BLaER1 (cell line): ENCODE data around the gene LPAR6.
A peak's percentile ranks its signal among the peaks of the same experiment; 100 is the strongest.
"Not testable (repeated sequence)": the region's sequence is repeated elsewhere in the genome, so short reads cannot be mapped to it uniquely, and the experiment has no call there.

Source experiments
- H3K27ac ChIP-seq: shearing (Covaris generic); formaldehyde crosslinking; 2 replicates; pipeline ENCODE4 v1.8.1; 2022
- H3K27me3 ChIP-seq: shearing (Covaris generic); formaldehyde crosslinking; 2 replicates; pipeline ENCODE4 v1.8.1; 2022
- H3K36me3 ChIP-seq: shearing (Covaris generic); formaldehyde crosslinking; 2 replicates; pipeline ENCODE4 v1.8.1; 2022
- H3K4me1 ChIP-seq: shearing (Covaris generic); formaldehyde crosslinking; 2 replicates; pipeline ENCODE4 v1.8.1; 2022
- H3K4me2 ChIP-seq: shearing (Covaris generic); formaldehyde crosslinking; 2 replicates; pipeline ENCODE4 v1.8.1; 2022
- H3K4me3 ChIP-seq: shearing (Covaris generic); formaldehyde crosslinking; 2 replicates; pipeline ENCODE4 v1.8.1; 2022
- H3K9ac ChIP-seq: shearing (Covaris generic); formaldehyde crosslinking; 2 replicates; pipeline ENCODE4 v1.8.1; 2022
- H3K9me3 ChIP-seq: shearing (Covaris generic); formaldehyde crosslinking; 2 replicates; pipeline ENCODE4 v1.8.1; 2022
- H4K20me1 ChIP-seq: shearing (Covaris generic); formaldehyde crosslinking; 2 replicates; pipeline ENCODE4 v1.8.1; 2022
- Cebpa-rat ChIP-seq: shearing (Covaris generic); IDR thresholded peaks from 2 replicates; pipeline ENCODE4 v1.8.1; 2022

LPAR6 gene

DNA sequence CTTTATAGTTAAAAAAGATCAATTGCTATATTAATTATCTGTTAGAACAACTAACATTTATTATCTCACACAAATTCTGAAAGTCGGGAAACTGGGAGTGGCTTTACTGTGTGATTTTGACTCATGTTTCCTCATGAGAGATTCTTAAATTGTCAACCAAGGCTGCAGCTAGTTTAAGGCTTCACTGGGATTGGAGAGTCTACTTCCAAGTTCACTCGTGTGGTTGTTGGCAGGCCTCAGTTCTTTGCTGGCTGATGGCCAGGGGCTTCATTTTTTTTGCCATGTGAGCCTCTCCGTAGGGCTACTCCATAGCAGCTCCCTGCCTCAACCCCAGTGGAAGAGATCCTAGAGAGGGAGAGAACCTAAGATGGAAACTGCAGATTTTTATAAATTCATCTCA, 24.5 kb upstream of the LPAR6 start:
- Histone ChIP-seq H3K9ac (no peak overlapping the region), H3K4me1 (no peaks in the 10 kb centered on the region), H3K9me3 (0 out of 2 replicates have a peak, but pooled peaks cover 6% of the 10 kb centered on the region), H4K20me1 (no peaks in the 10 kb centered on the region), H3K27ac (no peak overlapping the region), H3K36me3 (peaks cover 30% of the 10 kb centered on the region), H3K27me3 (no peaks in the 10 kb centered on the region), H3K4me2 (no peak overlapping the region), H3K4me3 (no peak overlapping the region)
- TF ChIP-seq Cebpa-rat = no peak

DNA sequence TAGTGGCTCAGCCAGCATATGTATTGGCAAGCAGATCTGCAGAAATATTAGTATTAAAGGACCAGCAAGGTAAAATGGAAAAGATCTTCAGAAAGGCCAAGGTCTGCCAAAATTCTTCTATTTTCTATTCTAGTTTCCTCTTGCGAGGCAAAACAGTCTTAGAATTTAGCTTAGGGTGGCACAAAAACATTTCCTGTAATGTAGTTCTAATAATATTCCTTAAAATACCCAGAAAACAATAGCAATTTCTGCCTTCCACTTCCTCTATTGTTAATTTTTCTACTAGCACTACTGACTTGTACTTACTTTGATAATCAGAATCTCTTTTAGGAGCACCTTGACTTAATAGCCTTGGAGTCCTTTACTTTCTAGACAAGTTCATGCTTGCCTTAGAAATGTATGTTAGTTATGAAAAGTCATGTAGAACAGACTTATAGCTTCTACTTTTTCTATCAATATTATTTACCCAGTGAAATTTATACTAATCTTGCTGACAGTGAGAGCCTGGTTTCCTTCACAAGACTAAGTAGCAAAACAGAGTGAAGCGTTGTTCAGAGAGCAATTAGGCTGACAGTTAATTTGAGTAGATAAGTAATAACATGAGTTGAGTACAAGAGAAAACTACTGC, 23.9 kb upstream of the LPAR6 start:
- H3K27ac ChIP-seq = no peak overlapping the region
- no peak overlapping the region for H3K9ac ChIP-seq
- peaks cover 2% of the 10 kb centered on the region; the same call in 1 of the 2 replicates for H3K4me1 ChIP-seq
- no peaks in the 10 kb centered on the region for H4K20me1 ChIP-seq
- no peak overlapping the region for H3K4me3 ChIP-seq
- peaks cover 25% of the 10 kb centered on the region for H3K36me3 ChIP-seq
- TF ChIP-seq Cebpa-rat = no peak
- H3K27me3 ChIP-seq = no peaks in the 10 kb centered on the region
- H3K9me3 ChIP-seq = 0 out of 2 replicates have a peak, but pooled peaks cover 6% of the 10 kb centered on the region
- H3K4me2 ChIP-seq = no peak overlapping the region

DNA sequence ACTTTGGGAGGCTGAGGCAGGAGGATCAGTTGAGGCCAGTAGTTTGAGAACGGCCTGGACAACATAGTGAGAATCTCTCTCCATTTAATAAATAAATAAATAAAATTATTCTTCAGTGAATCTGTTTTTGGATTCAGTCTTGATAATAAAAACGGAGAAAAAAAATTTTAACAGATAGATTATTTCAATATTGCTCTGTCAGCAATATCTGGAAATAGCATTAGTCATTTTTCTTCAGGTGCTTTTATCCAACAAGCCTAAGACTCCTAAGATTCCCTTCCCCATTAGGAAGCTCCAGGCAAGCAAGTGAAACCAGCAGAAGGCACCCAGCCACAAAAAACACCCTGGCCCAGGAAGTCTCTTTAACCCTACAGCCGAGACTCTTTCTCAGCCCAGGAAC, 21.3 kb upstream of the LPAR6 start:
- no peak overlapping the region for H3K9ac ChIP-seq
- H3K27ac ChIP-seq = no peak overlapping the region
- TF ChIP-seq Cebpa-rat = no peak
- H3K4me1 ChIP-seq = peaks cover 23% of the 10 kb centered on the region
- H4K20me1 ChIP-seq = no peaks in the 10 kb centered on the region
- H3K9me3 ChIP-seq = 0 out of 2 replicates have a peak, but pooled peaks cover 6% of the 10 kb centered on the region
- peaks cover 27% of the 10 kb centered on the region for H3K36me3 ChIP-seq
- H3K4me2 ChIP-seq = no peak overlapping the region
- H3K27me3 ChIP-seq = no peaks in the 10 kb centered on the region
- no peak overlapping the region for H3K4me3 ChIP-seq

DNA sequence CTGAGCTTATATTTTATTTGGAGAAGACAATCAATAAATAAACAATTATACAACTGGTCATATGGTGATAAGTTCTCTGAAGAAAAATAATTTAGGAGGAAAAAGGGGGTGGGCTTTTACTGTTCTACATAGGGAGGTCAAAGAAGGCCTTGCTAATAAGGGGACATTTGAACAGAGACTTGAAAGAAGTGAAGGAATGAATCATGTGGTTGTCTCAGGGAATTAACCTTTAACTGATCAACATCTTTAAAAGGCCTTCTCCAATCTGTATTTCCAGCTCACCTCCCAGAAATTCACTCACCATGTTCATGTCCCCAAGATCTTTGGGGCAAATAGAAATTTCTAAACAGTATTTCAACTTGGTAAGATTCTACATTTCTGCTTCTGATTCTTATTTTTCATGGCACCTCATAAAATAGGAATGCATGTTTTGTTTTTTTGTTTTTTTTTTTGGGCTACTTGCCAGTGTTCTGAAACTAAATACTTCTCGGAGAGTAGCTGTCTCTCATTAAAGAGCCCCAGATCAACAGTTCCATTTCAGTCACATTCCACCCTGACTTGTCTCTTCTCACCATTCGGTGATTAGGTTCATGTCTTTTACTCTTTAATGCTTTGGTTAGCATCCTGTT, 19.2 kb upstream of the LPAR6 start:
- Histone ChIP-seq H3K27ac (0 out of 2 replicates have a peak overlapping the region, but pooled peaks have one; percentile 51), H3K9me3 (0 out of 2 replicates have a peak, but pooled peaks cover 6% of the 10 kb centered on the region), H3K9ac (no peak overlapping the region), H3K27me3 (no peaks in the 10 kb centered on the region), H4K20me1 (no peaks in the 10 kb centered on the region), H3K4me2 (no peak overlapping the region), H3K4me1 (peaks cover 23% of the 10 kb centered on the region), H3K36me3 (peaks cover 18% of the 10 kb centered on the region), H3K4me3 (no peak overlapping the region)
- TF ChIP-seq Cebpa-rat = no peak

DNA sequence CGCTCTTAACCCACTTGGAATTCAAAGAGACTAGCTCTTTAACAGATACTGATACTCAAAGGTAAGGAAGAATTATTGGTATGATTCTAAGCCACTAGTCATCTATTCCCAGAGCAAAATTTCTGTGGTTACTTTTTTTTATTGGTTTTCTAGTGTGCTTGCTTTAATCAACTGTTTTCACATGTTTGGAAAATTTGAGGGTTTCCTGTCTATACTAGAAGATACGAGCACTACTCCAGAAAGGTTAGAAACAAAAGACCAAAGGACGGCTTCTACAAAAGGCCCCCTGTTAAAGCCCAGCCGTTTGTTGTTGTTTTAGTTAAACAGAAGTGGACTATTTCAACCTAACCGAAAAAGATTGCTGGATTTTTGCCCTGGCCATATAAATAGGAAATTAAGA, 18.5 kb upstream of the LPAR6 start:
- Histone ChIP-seq H3K27ac (peak overlapping the region; percentile 51; the same call in 1 of the 2 replicates), H3K9ac (no peak overlapping the region; the same call in 1 of the 2 replicates), H3K27me3 (no peaks in the 10 kb centered on the region), H4K20me1 (no peaks in the 10 kb centered on the region), H3K36me3 (peaks cover 25% of the 10 kb centered on the region), H3K4me1 (peaks cover 23% of the 10 kb centered on the region), H3K9me3 (peaks cover 6% of the 10 kb centered on the region; the same call in 1 of the 2 replicates), H3K4me3 (no peak overlapping the region), H3K4me2 (peak overlapping the region; percentile 6; the same call in 1 of the 2 replicates)
- TF ChIP-seq Cebpa-rat = no peak

DNA sequence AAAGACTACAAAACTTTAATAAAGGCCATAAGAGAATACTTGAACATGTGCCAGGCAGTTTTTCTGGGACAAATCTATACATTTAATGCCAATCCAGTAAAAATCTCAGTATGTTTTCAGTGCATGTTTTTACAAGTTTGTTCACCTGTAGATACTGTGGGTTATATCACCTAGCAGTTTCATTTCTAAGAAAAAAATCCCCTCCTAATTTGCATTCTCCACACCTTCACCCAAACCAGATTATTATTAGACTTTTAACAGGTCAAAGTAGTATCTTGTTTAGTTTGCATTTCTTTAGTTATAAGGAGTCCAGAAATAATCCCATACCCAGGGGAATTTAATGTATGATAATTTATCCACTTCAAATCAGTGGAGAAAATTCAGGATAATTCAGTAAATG, 17.0 kb upstream of the LPAR6 start:
- Histone ChIP-seq H3K27me3 (no peaks in the 10 kb centered on the region), H3K9me3 (peaks cover 6% of the 10 kb centered on the region; the same call in 1 of the 2 replicates), H3K4me1 (peaks cover 23% of the 10 kb centered on the region), H3K4me3 (no peak overlapping the region), H4K20me1 (no peaks in the 10 kb centered on the region), H3K4me2 (no peak overlapping the region), H3K36me3 (peaks cover 27% of the 10 kb centered on the region), H3K27ac (no peak overlapping the region), H3K9ac (no peak overlapping the region)
- TF ChIP-seq Cebpa-rat = no peak

DNA sequence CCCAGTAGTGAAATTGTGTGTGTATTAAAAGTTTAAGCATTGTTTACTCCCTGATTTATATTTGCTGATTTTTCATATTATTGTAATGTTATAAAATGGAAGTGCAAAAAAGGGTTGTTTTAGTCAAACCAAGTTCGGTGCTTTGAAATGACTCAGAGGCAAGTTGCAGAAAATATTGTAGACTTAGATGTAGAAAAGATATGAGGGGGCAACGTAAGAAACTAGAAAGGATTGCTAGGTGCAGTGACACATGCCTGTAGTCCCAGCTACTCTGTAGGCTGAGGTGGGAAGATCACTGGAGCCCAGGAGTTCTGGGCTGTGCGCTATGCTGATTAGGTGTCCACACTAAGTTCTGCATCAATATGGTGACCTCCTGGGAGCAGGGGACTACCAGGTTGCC, 16.1 kb upstream of the LPAR6 start:
- TF ChIP-seq Cebpa-rat = no peak
- no peaks in the 10 kb centered on the region; the same call in 1 of the 2 replicates for H3K9me3 ChIP-seq
- no peaks in the 10 kb centered on the region for H3K27me3 ChIP-seq
- H3K36me3 ChIP-seq = peaks cover 20% of the 10 kb centered on the region
- H3K4me3 ChIP-seq = no peak overlapping the region
- H3K9ac ChIP-seq = no peak overlapping the region
- peaks cover 23% of the 10 kb centered on the region for H3K4me1 ChIP-seq
- no peaks in the 10 kb centered on the region for H4K20me1 ChIP-seq
- H3K4me2 ChIP-seq = no peak overlapping the region
- no peak overlapping the region for H3K27ac ChIP-seq

DNA sequence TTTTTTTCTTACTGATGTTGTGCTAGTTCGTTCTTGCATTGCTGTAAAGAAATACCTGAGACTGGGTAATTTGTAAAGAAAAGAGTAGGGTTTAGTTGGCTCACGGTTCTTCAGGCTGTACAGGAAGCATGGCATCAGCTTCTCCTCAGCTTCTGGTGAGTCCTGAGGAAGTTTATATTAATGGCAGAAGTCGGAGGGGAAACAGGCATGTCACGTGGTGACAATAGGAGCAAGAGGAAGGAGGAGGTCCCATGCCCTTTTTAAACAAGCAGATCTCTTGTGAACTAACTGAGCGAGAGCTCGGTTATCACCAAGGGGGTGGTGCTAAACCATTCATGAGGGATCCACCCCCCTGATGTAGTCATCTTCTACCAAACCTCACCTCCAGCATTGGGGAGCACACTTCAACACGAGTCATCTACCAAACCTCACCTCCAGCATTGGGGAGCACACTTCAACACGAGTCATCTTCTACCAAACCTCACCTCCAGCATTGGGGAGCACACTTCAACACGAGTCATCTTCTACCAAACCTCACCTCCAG, 13.9 kb upstream of the LPAR6 start:
- Histone ChIP-seq H3K4me1 (peaks cover 22% of the 10 kb centered on the region), H3K36me3 (peaks cover 22% of the 10 kb centered on the region)
- H3K9me3 ChIP-seq, H3K4me3 ChIP-seq, H3K4me2 ChIP-seq, H3K27ac ChIP-seq, H3K27me3 ChIP-seq, H3K9ac ChIP-seq, H4K20me1 ChIP-seq: not testable (repeated sequence)

DNA sequence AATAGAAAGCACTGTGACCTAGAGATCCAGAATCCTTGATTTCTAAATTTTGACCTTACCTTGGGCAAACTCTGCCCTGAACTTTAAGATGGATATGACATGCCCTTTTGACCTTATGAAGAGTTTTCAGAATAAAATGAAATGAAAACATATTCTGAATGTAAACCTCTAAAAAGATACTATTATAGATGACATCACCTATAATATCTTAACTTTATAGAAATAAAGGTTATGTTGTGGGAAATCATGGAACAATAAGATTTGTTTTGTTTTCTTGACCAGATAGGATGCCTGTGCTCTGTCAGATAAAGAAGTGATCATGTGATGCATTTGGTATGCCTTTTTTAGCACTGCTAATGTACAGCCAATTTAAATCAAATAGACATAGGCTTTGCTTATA, 13.1 kb upstream of the LPAR6 start:
- H3K9me3 ChIP-seq = peaks cover 6% of the 10 kb centered on the region; the same call in 1 of the 2 replicates
- no peak overlapping the region for H3K4me2 ChIP-seq
- peaks cover 14% of the 10 kb centered on the region for H3K4me1 ChIP-seq
- no peaks in the 10 kb centered on the region for H3K27me3 ChIP-seq
- H4K20me1 ChIP-seq = no peaks in the 10 kb centered on the region
- H3K27ac ChIP-seq = no peak overlapping the region
- H3K4me3 ChIP-seq = no peak overlapping the region
- H3K36me3 ChIP-seq = peaks cover 26% of the 10 kb centered on the region
- no peak for TF ChIP-seq Cebpa-rat
- H3K9ac ChIP-seq = no peak overlapping the region

DNA sequence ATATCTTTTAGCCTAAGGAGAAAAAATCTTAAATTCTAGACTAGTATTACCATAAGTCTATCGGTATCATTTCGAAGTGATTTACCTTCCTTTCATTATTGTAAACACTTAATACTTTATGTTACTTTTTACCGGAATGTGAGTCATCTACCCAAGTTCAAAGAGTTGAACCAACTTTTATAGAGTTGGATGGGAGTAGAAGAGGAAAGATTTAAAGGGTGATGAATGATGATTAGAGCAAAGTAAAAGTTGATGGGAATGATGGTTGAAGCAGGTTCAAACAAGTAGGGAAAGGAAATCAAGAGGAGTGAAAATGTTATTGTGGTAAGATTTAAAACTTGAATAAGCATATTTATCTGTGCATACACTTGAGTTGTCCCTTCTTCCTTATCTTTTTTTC, 11.3 kb upstream of the LPAR6 start:
- no peaks in the 10 kb centered on the region for H3K4me1 ChIP-seq
- no peak overlapping the region for H3K27ac ChIP-seq
- H3K9me3 ChIP-seq = peaks cover 25% of the 10 kb centered on the region
- no peaks in the 10 kb centered on the region for H4K20me1 ChIP-seq
- TF ChIP-seq Cebpa-rat = no peak
- H3K27me3 ChIP-seq = no peaks in the 10 kb centered on the region
- no peak overlapping the region for H3K9ac ChIP-seq
- no peak overlapping the region for H3K4me3 ChIP-seq
- H3K4me2 ChIP-seq = no peak overlapping the region
- H3K36me3 ChIP-seq = peaks cover 33% of the 10 kb centered on the region

DNA sequence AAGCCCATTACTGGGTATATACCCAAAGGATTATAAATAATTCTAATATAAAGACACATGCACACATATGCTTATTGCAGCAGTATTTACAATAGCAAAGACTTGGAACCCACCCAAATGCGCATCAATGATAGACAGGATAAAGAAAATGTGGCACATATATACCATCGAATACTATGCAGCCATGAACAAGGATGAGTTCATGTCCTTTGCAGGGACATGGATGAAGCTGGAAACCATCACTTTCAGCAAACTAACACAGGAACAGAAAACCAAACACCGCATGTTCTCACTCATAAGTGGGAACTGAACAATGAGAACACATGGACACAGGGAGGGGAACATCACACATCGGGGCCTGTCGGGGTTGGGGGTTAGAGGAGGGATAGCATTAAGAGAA, 9.1 kb upstream of the LPAR6 start:
- Histone ChIP-seq H3K36me3 (peaks cover 45% of the 10 kb centered on the region), H3K9me3 (peaks cover 47% of the 10 kb centered on the region)
- H3K9ac ChIP-seq, H3K4me1 ChIP-seq, H4K20me1 ChIP-seq, H3K4me2 ChIP-seq, H3K27me3 ChIP-seq, H3K4me3 ChIP-seq, H3K27ac ChIP-seq: not testable (repeated sequence)
